ENCODE measurements around the gene CENPF. TPM values are rescaled to one million over a fixed set of nuclear protein-coding genes. Genes with fewer than 3 reads are reported as not detected.
A peak's percentile ranks its signal among the peaks of the same experiment; 100 is the strongest.

CENPF gene
- total and polyA plus RNA-seq, 11 donors = 0.04 to 8.8 (median 0.70) TPM

GRCh38 chr1:214565310-214565709 lies 37.7 kb upstream of the CENPF start:
- no peak for DNase-seq
- Histone ChIP-seq H3K27me3 (no peaks in the 10 kb centered on the region), H3K4me3 (no peak overlapping the region), H3K4me1 (peaks cover 0 to 10% (median 1%) of the 10 kb centered on the region in 12 donors), H3K36me3 (no peaks in the 10 kb centered on the region), H3K9me3 (no peaks in the 10 kb centered on the region), H3K27ac (no peak overlapping the region)
- no peak for TF ChIP-seq CTCF (IDR thresholded peaks at IDR 0.05)
- no peak for TF ChIP-seq POLR2A (IDR thresholded peaks at IDR 0.05)
- no peak for ATAC-seq
- intact Hi-C loops (cut with DNase I) = no loop called here
- WGBS, 4 donors = 82 to 85% (median 82%) methylated on average over 1 of the region's 1 CpG

GRCh38 chr1:214566158-214567104 lies 36.6 kb upstream of the CENPF start:
- Histone ChIP-seq H3K27me3 (no peaks in the 10 kb centered on the region), H3K4me3 (no peak overlapping the region), H3K9me3 (no peaks in the 10 kb centered on the region), H3K27ac (no peak overlapping the region), H3K4me1 (peaks cover 0 to 13% (median 1%) of the 10 kb centered on the region in 12 donors), H3K36me3 (no peaks in the 10 kb centered on the region)
- WGBS, 4 donors = 80 to 88% (median 83%) methylated on average over 3 of the region's 3 CpGs
- TF ChIP-seq POLR2A (IDR thresholded peaks at IDR 0.05) = no peak
- TF ChIP-seq CTCF (IDR thresholded peaks at IDR 0.05) = no peak
- DNase-seq = peak in 1 of 5 donors; percentile 31
- intact Hi-C loops (cut with DNase I) = no loop called here
- peak in 1 of 4 donors; percentile 61 for ATAC-seq

GRCh38 chr1:214567481-214567980 lies 35.5 kb upstream of the CENPF start:
- no peak overlapping the region for H3K4me3 ChIP-seq
- DNase-seq (no peak), ATAC-seq (no peak)
- 83 to 96% (median 91%) methylated on average over 2 of the region's 2 CpGs for WGBS, 4 donors
- no peaks in the 10 kb centered on the region for H3K27me3 ChIP-seq
- H3K4me1 ChIP-seq = peaks cover 0 to 15% (median 3%) of the 10 kb centered on the region in 12 donors
- no peak overlapping the region for H3K27ac ChIP-seq
- no peak for TF ChIP-seq POLR2A (IDR thresholded peaks at IDR 0.05)
- TF ChIP-seq CTCF (IDR thresholded peaks at IDR 0.05) = no peak
- intact Hi-C loops (cut with DNase I) = no loop called here
- H3K9me3 ChIP-seq = no peaks in the 10 kb centered on the region
- H3K36me3 ChIP-seq = no peaks in the 10 kb centered on the region

GRCh38 chr1:214568328-214568727 lies 34.7 kb upstream of the CENPF start:
- peaks cover 0 to 15% (median 3%) of the 10 kb centered on the region in 12 donors for H3K4me1 ChIP-seq
- no peak for TF ChIP-seq POLR2A (IDR thresholded peaks at IDR 0.05)
- TF ChIP-seq CTCF (IDR thresholded peaks at IDR 0.05) = no peak

More at GRCh38 chr1:214568328-214568727, 34.7 kb upstream of the CENPF start:
- no peak overlapping the region for H3K27ac ChIP-seq
- H3K4me3 ChIP-seq = no peak overlapping the region
- no peaks in the 10 kb centered on the region for H3K9me3 ChIP-seq
- peak; percentile 51 to 80 (median 70) for ATAC-seq
- no peaks in the 10 kb centered on the region for H3K36me3 ChIP-seq
- WGBS, 4 donors = 58 to 63% (median 61%) methylated on average over 4 of the region's 4 CpGs
- intact Hi-C loops (cut with DNase I) = no loop called here
- H3K27me3 ChIP-seq = no peaks in the 10 kb centered on the region
- peak in 1 of 5 donors; percentile 37 for DNase-seq

Measured in heart left ventricle (tissue), 16 donors.